HCT116 (cell line): ENCODE measurements around the gene TOX3. TPM values are rescaled to one million over a fixed set of nuclear protein-coding genes. Genes with fewer than 3 reads are reported as not detected.

Source experiments
- ATAC-seq: fragments of 200-7000 bp; cut with Tn5 transposase; 2 replicates; pipeline ENCODE4 v1.9.1; 2020; ENCODE audit warnings: mild to moderate bottlenecking, moderate library complexity
- BruUV-seq: library from RNA; stranded (reverse); fragments of 400-500 nt; replicated peaks from 2 replicates; lab custom pipeline; 2021; lab: Mats Ljungman, UMichigan
- CTCF ChIA-PET: fragments of 300-600 bp; sonication (Branson Sonifier 250); formaldehyde crosslinking; loops from one replicate; lab custom pipeline; 2021; ENCODE audit warnings: antibody characterized with exemption; lab: Charles Lee
- POLR2A ChIA-PET: fragments of 300-600, 350-600 bp; sonication (Branson Sonifier 250); formaldehyde crosslinking; loops from one replicate; lab custom pipeline; 2021; ENCODE audit warnings: antibody characterized with exemption; lab: Charles Lee
- RAD21 ChIA-PET, 2 experiments: fragments of 300-600 bp; sonication (Branson Sonifier 250); formaldehyde crosslinking; loops; one replicate each; lab custom pipeline; 2023; ENCODE audit warnings: low total read pairs in 2 of 2; ENCODE audit not compliant: uncharacterized antibody in 2 of 2, unreplicated experiment in 2 of 2, low non-redundant PET in 1 of 2; lab: Charles Lee
- DNase-seq: peaks from one replicate; pipeline ENCODE4 v3.0.0-alpha.2; 2010; ENCODE audit warnings: low read depth, low spot score
- H2AFZ ChIP-seq: fragments of 200-600 bp; shearing (Covaris generic), sonication (generic); 2 replicates; pipeline ENCODE4 v1.6.1; 2017; ENCODE audit warnings: low read depth, mixed run types, mixed read lengths, antibody characterized with exemption, low read length; ENCODE audit not compliant: poor library complexity, severe bottlenecking
- H3K27ac ChIP-seq: 2 replicates; pipeline ENCODE4 v1.5.1; 2012; ENCODE audit warnings: low read depth, low read length
- H3K27me3 ChIP-seq: fragments of 200-600 bp; sonication (generic); 2 replicates; pipeline ENCODE4 v1.6.1; 2016; ENCODE audit warnings: mixed run types, low read length, mixed read lengths; ENCODE audit not compliant: insufficient read depth
- H3K36me3 ChIP-seq, 2 experiments: fragments of 200-500 bp in 1 of 2; fragments of 200-600 bp in 1 of 2; sonication (Bioruptor generic) in 1 of 2; sonication (generic) in 1 of 2; 2 replicates each; pipeline versions ENCODE4 v1.5.1 to v1.6.1; 2014 to 2016; ENCODE audit warnings: low read length in 2 of 2, inconsistent platforms in 1 of 2, mixed read lengths in 1 of 2, mixed run types in 1 of 2; ENCODE audit not compliant: insufficient read depth in 2 of 2, control insufficient read depth in 1 of 2
- H3K4me1 ChIP-seq, 2 experiments: fragments of 200-600 bp in 1 of 2; sonication (generic) in 1 of 2; 2 replicates each; pipeline versions ENCODE4 v1.5.1 to v1.6.1; 2012 to 2017; ENCODE audit warnings: low read length in 2 of 2, inconsistent platforms in 1 of 2, mild to moderate bottlenecking in 1 of 2, mixed read lengths in 1 of 2, mixed run types in 1 of 2, moderate library complexity in 1 of 2; ENCODE audit not compliant: insufficient read depth in 2 of 2, control insufficient read depth in 1 of 2
- H3K4me2 ChIP-seq: fragments of 200-600 bp; sonication (generic); 2 replicates; pipeline ENCODE4 v1.6.1; 2017; ENCODE audit warnings: mixed run types, low read length, mixed read lengths
- H3K4me3 ChIP-seq, 2 experiments: fragments of 200-600 bp in 1 of 2; sonication (generic) in 1 of 2; replicated peaks in 1 of 2; 2 replicates each; pipeline ENCODE4 v1.5.1; 2011 to 2016; ENCODE audit warnings: low read length in 2 of 2, control low read depth in 1 of 2, low read depth in 1 of 2, mild to moderate bottlenecking in 1 of 2, mixed read lengths in 1 of 2, mixed run types in 1 of 2
- H3K79me2 ChIP-seq: fragments of 200-600 bp; sonication (generic); 2 replicates; pipeline ENCODE4 v1.6.1; 2017; ENCODE audit warnings: mild to moderate bottlenecking, mixed run types, low read length, moderate library complexity, mixed read lengths; ENCODE audit not compliant: insufficient read depth
- H3K9ac ChIP-seq: fragments of 200-600 bp; sonication (generic); 2 replicates; pipeline ENCODE4 v1.6.1; 2016; ENCODE audit warnings: low read length, mixed read lengths
- H3K9me2 ChIP-seq: fragments of 200-600 bp; sonication (generic), shearing (Covaris generic); 2 replicates; pipeline ENCODE4 v1.6.1; 2017; ENCODE audit warnings: mixed run types, mild to moderate bottlenecking, moderate library complexity; ENCODE audit not compliant: insufficient read depth
- H3K9me3 ChIP-seq, 2 experiments: fragments of 200-500 bp in 1 of 2; fragments of 200-600 bp in 1 of 2; sonication (Bioruptor generic) in 1 of 2; sonication (generic) in 1 of 2; 2 replicates each; pipeline ENCODE4 v1.6.1; 2014 to 2017; ENCODE audit warnings: low read length in 2 of 2, mixed read lengths in 2 of 2, inconsistent platforms in 1 of 2, low read depth in 1 of 2, mild to moderate bottlenecking in 1 of 2, mixed run types in 1 of 2, moderate library complexity in 1 of 2; ENCODE audit not compliant: control insufficient read depth in 1 of 2, insufficient read depth in 1 of 2
- H4K20me1 ChIP-seq: fragments of 200-600 bp; sonication (generic), shearing (Covaris generic); 2 replicates; pipeline ENCODE4 v1.6.1; 2017; ENCODE audit warnings: mixed run types, mild to moderate bottlenecking, moderate library complexity; ENCODE audit not compliant: insufficient read depth
- CEBPB ChIP-seq: IDR thresholded peaks from 2 replicates; pipeline ENCODE4 v1.6.1; 2012; ENCODE audit warnings: low read depth
- EGR1 ChIP-seq: IDR thresholded peaks from 2 replicates; pipeline ENCODE4 v1.6.1; 2012; ENCODE audit warnings: low read depth
- EZH2 ChIP-seq: fragments of 200-600 bp; sonication (generic); IDR thresholded peaks from 2 replicates; pipeline ENCODE4 v1.6.1; 2017; ENCODE audit warnings: antibody characterized with exemption, mixed run types
- EZH2phosphoT487 ChIP-seq: fragments of 200-600 bp; IDR thresholded peaks from 2 replicates; pipeline ENCODE4 v1.6.1; 2018; ENCODE audit warnings: antibody characterized with exemption, borderline replicate concordance
- FOSL1 ChIP-seq: IDR thresholded peaks from 2 replicates; pipeline ENCODE4 v1.6.1; 2012; ENCODE audit warnings: low read depth
- JUND ChIP-seq: IDR thresholded peaks from 2 replicates; pipeline ENCODE4 v1.6.1; 2012
- POLR2A ChIP-seq: IDR thresholded peaks from 2 replicates; pipeline ENCODE4 v1.7.0; 2011; ENCODE audit warnings: borderline replicate concordance; ENCODE audit not compliant: insufficient read depth, insufficient read length; ENCODE audit errors: extremely low read depth
- POLR2AphosphoS5 ChIP-seq: IDR thresholded peaks from 2 replicates; pipeline ENCODE4 v1.6.1; 2011; ENCODE audit warnings: mild to moderate bottlenecking, low read depth, low read length, moderate library complexity
- RAD21 ChIP-seq: IDR thresholded peaks from 2 replicates; pipeline ENCODE4 v1.6.1; 2012; ENCODE audit warnings: low read depth, mild to moderate bottlenecking
- SP1 ChIP-seq: IDR thresholded peaks from 2 replicates; pipeline ENCODE4 v1.6.1; 2012; ENCODE audit warnings: low read depth
- TCF7L2 ChIP-seq: IDR thresholded peaks from 2 replicates; pipeline ENCODE4 v1.7.0; 2011; ENCODE audit warnings: borderline replicate concordance, inconsistent platforms; ENCODE audit not compliant: insufficient read depth, insufficient read length; ENCODE audit errors: extremely low read depth
- YY1 ChIP-seq: IDR thresholded peaks from 2 replicates; pipeline ENCODE4 v1.6.1; 2011; ENCODE audit warnings: low read length, low read depth, moderate library complexity, mild to moderate bottlenecking; ENCODE audit not compliant: insufficient replicate concordance; ENCODE audit errors: extremely low read depth
- intact Hi-C: fragments of 100-400 bp; cut with micrococcal nuclease; formaldehyde crosslinking; loops from 2 replicates; pipeline ENCODE4 v1.10.0; 2022
- total RNA-seq: library from RNA; stranded (reverse); gene quantifications from one replicate; pipeline ENCODE4 v1.2.1, GENCODE V29; 2021; ENCODE audit not compliant: unreplicated experiment
- TF ChIP-seq, protein P1 (sequence below): IDR thresholded peaks from 2 replicates; pipeline ENCODE4 v1.6.1; 2012
- TF ChIP-seq, protein P2 (sequence below), 3 experiments: fragments of 200-600 bp in 1 of 3; sonication (generic) in 1 of 3; IDR thresholded peaks in 2 of 3; conservative IDR thresholded peaks in 1 of 3; 2 replicates each; pipeline ENCODE4 v1.5.1; 2012 to 2017; ENCODE audit warnings: low read depth in 2 of 3, low read length in 2 of 3, antibody characterized with exemption in 1 of 3, borderline replicate concordance in 1 of 3, control low read depth in 1 of 3, mild to moderate bottlenecking in 1 of 3, mixed read lengths in 1 of 3, mixed run types in 1 of 3, moderate library complexity in 1 of 3; ENCODE audit not compliant: insufficient read depth in 1 of 3
- TF ChIP-seq, protein P3 (sequence below): IDR thresholded peaks from 2 replicates; pipeline ENCODE4 v1.6.1; 2011; ENCODE audit warnings: mild to moderate bottlenecking, low read length, moderate library complexity; ENCODE audit not compliant: insufficient replicate concordance; ENCODE audit errors: extremely low read depth
- TF ChIP-seq, protein P4 (sequence below): IDR thresholded peaks from 2 replicates; pipeline ENCODE4 v1.6.1; 2012; ENCODE audit warnings: low read depth

Gene TOX3
- total RNA-seq, 1 experiment from 2014 or later, result not detected

DNA sequence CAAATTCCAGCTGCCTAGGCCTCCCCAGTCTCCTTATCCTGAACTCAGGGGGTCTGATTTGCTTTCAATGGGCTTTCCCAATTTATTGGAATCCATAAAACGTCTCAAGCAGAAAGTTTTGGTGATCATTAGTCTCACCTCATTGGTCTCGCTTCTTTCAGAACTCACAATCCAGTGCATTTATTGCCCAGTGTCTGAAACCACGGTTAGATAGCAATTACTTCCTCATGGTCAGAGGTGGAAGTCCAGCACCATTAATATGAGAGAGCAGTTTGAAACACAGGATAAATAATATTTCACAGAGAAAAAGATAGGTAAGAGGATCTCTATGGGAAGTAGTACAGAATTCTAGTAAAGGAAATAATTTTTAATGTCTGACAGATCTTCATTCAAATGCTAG is 128.7 kb downstream of the TOX3 start:
- no peaks in the 10 kb centered on the region for H3K36me3 ChIP-seq
- ChIA-PET RAD21 (no interaction called here), POLR2A (no interaction called here), CTCF (no interaction called here)
- no TSS peak for BruUV-seq
- H4K20me1 ChIP-seq, result no peaks in the 10 kb centered on the region
- H2AFZ ChIP-seq, result no peak overlapping the region
- H3K9me2 ChIP-seq, result no peaks in the 10 kb centered on the region
- intact Hi-C loops, result no loop called here
- no peak overlapping the region for H3K4me3 ChIP-seq
- H3K27ac ChIP-seq, result no peak overlapping the region
- DNase-seq (no peak), ATAC-seq (no peak)
- no peaks in the 10 kb centered on the region for H3K79me2 ChIP-seq
- H3K27me3 ChIP-seq, result no peaks in the 10 kb centered on the region
- H3K4me1 ChIP-seq, result no peaks in the 10 kb centered on the region
- H3K9ac ChIP-seq, result no peak overlapping the region
- no peak overlapping the region for H3K4me2 ChIP-seq
- peaks cover 0 to 17% of the 10 kb centered on the region in 2 experiments; a peak in 3 of 4 replicates for H3K9me3 ChIP-seq
- no peak for TF ChIP-seq RAD21
- no peak for TF ChIP-seq YY1
- TF ChIP-seq CEBPB, result no peak
- no peak for TF ChIP-seq JUND
- TF ChIP-seq, protein P1, sequence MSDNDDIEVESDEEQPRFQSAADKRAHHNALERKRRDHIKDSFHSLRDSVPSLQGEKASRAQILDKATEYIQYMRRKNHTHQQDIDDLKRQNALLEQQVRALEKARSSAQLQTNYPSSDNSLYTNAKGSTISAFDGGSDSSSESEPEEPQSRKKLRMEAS, result no peak
- TF ChIP-seq, protein P2, sequence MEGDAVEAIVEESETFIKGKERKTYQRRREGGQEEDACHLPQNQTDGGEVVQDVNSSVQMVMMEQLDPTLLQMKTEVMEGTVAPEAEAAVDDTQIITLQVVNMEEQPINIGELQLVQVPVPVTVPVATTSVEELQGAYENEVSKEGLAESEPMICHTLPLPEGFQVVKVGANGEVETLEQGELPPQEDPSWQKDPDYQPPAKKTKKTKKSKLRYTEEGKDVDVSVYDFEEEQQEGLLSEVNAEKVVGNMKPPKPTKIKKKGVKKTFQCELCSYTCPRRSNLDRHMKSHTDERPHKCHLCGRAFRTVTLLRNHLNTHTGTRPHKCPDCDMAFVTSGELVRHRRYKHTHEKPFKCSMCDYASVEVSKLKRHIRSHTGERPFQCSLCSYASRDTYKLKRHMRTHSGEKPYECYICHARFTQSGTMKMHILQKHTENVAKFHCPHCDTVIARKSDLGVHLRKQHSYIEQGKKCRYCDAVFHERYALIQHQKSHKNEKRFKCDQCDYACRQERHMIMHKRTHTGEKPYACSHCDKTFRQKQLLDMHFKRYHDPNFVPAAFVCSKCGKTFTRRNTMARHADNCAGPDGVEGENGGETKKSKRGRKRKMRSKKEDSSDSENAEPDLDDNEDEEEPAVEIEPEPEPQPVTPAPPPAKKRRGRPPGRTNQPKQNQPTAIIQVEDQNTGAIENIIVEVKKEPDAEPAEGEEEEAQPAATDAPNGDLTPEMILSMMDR (IDR thresholded peaks at IDR 0.05 in 2 of 3, conservative IDR thresholded peaks at IDR 0.05 in 1 of 3; ENCODE audit: borderline replicate concordance in 1 of 3, insufficient read depth in 1 of 3, low read depth in 2 of 3, low read length in 2 of 3), result no peak
- TF ChIP-seq, protein P3, sequence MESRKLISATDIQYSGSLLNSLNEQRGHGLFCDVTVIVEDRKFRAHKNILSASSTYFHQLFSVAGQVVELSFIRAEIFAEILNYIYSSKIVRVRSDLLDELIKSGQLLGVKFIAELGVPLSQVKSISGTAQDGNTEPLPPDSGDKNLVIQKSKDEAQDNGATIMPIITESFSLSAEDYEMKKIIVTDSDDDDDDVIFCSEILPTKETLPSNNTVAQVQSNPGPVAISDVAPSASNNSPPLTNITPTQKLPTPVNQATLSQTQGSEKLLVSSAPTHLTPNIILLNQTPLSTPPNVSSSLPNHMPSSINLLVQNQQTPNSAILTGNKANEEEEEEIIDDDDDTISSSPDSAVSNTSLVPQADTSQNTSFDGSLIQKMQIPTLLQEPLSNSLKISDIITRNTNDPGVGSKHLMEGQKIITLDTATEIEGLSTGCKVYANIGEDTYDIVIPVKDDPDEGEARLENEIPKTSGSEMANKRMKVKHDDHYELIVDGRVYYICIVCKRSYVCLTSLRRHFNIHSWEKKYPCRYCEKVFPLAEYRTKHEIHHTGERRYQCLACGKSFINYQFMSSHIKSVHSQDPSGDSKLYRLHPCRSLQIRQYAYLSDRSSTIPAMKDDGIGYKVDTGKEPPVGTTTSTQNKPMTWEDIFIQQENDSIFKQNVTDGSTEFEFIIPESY, result no peak
- TF ChIP-seq POLR2AphosphoS5, result no peak
- TF ChIP-seq EZH2phosphoT487, result no peak
- no peak for TF ChIP-seq SP1
- TF ChIP-seq POLR2A, result no peak
- no peak for TF ChIP-seq EGR1
- TF ChIP-seq, protein P4, sequence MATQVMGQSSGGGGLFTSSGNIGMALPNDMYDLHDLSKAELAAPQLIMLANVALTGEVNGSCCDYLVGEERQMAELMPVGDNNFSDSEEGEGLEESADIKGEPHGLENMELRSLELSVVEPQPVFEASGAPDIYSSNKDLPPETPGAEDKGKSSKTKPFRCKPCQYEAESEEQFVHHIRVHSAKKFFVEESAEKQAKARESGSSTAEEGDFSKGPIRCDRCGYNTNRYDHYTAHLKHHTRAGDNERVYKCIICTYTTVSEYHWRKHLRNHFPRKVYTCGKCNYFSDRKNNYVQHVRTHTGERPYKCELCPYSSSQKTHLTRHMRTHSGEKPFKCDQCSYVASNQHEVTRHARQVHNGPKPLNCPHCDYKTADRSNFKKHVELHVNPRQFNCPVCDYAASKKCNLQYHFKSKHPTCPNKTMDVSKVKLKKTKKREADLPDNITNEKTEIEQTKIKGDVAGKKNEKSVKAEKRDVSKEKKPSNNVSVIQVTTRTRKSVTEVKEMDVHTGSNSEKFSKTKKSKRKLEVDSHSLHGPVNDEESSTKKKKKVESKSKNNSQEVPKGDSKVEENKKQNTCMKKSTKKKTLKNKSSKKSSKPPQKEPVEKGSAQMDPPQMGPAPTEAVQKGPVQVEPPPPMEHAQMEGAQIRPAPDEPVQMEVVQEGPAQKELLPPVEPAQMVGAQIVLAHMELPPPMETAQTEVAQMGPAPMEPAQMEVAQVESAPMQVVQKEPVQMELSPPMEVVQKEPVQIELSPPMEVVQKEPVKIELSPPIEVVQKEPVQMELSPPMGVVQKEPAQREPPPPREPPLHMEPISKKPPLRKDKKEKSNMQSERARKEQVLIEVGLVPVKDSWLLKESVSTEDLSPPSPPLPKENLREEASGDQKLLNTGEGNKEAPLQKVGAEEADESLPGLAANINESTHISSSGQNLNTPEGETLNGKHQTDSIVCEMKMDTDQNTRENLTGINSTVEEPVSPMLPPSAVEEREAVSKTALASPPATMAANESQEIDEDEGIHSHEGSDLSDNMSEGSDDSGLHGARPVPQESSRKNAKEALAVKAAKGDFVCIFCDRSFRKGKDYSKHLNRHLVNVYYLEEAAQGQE, result no peak
- no peak for TF ChIP-seq EZH2
- no peak for TF ChIP-seq TCF7L2
- no peak for TF ChIP-seq FOSL1
